SU-DHL-6 (cell line): ENCODE measurements around the gene HDAC10.

Source experiments
- H2AFZ ChIP-seq: fragments of 200-600 bp; sonication (generic); 2 replicates; pipeline ENCODE4 v1.6.1; 2014; ENCODE audit warnings: low read depth, mild to moderate bottlenecking, moderate library complexity, mixed read lengths, antibody characterized with exemption, low read length; ENCODE audit not compliant: severe bottlenecking
- H3F3A ChIP-seq: fragments of 200-600 bp; shearing (Covaris generic); 2 replicates; pipeline ENCODE4 v1.6.0; 2016; ENCODE audit warnings: antibody characterized with exemption, mild to moderate bottlenecking; ENCODE audit not compliant: insufficient read depth
- H3K27ac ChIP-seq: fragments of 200-600 bp; sonication (generic); 2 replicates; pipeline ENCODE4 v1.5.1; 2016; ENCODE audit warnings: low read depth, mild to moderate bottlenecking, low read length, moderate library complexity, mixed read lengths
- H3K27me3 ChIP-seq: fragments of 200-600 bp; sonication (generic), shearing (Covaris generic); 2 replicates; pipeline ENCODE4 v1.6.0; 2014; ENCODE audit warnings: mild to moderate bottlenecking, low read length
- H3K36me3 ChIP-seq: fragments of 200-600 bp; sonication (generic); 2 replicates; pipeline ENCODE4 v1.6.1; 2014; ENCODE audit warnings: mild to moderate bottlenecking, low read length, mixed read lengths
- H3K4me2 ChIP-seq: fragments of 300-600, 200-600 bp; shearing (Covaris generic), sonication (generic); 2 replicates; pipeline ENCODE4 v1.6.0; 2014; ENCODE audit warnings: low read length, low read depth, mild to moderate bottlenecking; ENCODE audit not compliant: poor library complexity, severe bottlenecking
- H3K4me3 ChIP-seq: fragments of 200-600 bp; sonication (generic); 2 replicates; pipeline ENCODE4 v1.5.1; 2014; ENCODE audit warnings: antibody characterized with exemption, low read length, mild to moderate bottlenecking, mixed read lengths; ENCODE audit not compliant: insufficient read depth, poor library complexity, severe bottlenecking
- H3K79me2 ChIP-seq: fragments of 200-600 bp; sonication (generic); 2 replicates; pipeline ENCODE4 v1.6.1; 2014; ENCODE audit warnings: mild to moderate bottlenecking, low read length, moderate library complexity; ENCODE audit not compliant: insufficient read depth
- H3K9ac ChIP-seq: fragments of 200-600 bp; sonication (generic); 2 replicates; pipeline ENCODE4 v1.7.0; 2014; ENCODE audit warnings: mild to moderate bottlenecking, low read length
- H3K9me2 ChIP-seq: fragments of 200-600 bp; sonication (generic); replicated peaks from 2 replicates; pipeline ENCODE4 v1.6.1; 2014; ENCODE audit warnings: low read length; ENCODE audit not compliant: insufficient read depth
- H3K9me3 ChIP-seq: fragments of 200-600 bp; sonication (generic); 2 replicates; pipeline ENCODE4 v1.6.1; 2014; ENCODE audit warnings: low read length, mixed read lengths; ENCODE audit not compliant: insufficient read depth
- H4K20me1 ChIP-seq: fragments of 200-600 bp; sonication (generic); 2 replicates; pipeline ENCODE4 v1.6.1; 2014; ENCODE audit warnings: low read depth, mild to moderate bottlenecking, antibody characterized with exemption, low read length, moderate library complexity, mixed read lengths
- EZH2phosphoT487 ChIP-seq: fragments of 200-600 bp; sonication (generic), shearing (Covaris generic); conservative IDR thresholded peaks from 2 replicates; pipeline ENCODE4 v1.6.1; 2018; ENCODE audit warnings: mild to moderate bottlenecking, antibody characterized with exemption, low read length, moderate library complexity, mixed read lengths
- TF ChIP-seq, protein P1 (sequence below): fragments of 200-600 bp; sonication (generic); IDR thresholded peaks from one replicate; pipeline ENCODE4 v1.5.1; 2017; ENCODE audit warnings: antibody characterized with exemption, mild to moderate bottlenecking, low read length, moderate library complexity; ENCODE audit not compliant: insufficient read depth, poor library complexity, severe bottlenecking

HDAC10 gene

DNA sequence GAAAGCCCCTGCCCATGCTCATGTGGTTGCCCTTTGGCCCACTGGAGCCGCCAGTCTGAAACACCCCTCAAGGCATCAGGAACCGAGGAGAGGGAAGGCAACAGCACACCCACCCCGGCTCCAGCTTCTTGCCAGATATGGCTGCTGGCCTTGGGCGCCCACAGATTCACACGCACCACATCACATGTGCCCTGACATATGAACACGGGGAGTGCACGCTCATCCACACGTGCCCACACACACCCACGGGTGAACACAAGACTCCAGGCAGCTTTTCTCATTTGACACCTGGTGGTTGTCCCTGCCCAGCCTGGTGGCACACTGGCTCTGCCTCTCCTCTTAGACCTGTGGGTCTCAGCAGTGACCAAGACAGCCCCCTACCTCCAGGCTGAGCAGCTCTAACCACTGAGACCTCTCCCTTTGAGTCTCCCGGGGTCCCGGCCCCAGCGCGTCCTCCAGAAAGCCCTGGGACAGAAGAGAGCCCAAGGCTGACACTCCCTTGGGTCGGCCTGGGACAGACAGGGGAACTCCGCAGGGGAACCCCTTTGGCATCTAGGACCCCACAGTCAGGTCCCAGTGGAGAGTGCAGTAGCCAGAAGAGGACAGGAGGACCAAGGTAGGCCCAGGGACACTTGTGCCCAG lies 13.2 kb upstream of the HDAC10 start:
- H3F3A ChIP-seq = no peaks in the 10 kb centered on the region
- H3K4me2 ChIP-seq = no peak overlapping the region
- TF ChIP-seq, protein P1, sequence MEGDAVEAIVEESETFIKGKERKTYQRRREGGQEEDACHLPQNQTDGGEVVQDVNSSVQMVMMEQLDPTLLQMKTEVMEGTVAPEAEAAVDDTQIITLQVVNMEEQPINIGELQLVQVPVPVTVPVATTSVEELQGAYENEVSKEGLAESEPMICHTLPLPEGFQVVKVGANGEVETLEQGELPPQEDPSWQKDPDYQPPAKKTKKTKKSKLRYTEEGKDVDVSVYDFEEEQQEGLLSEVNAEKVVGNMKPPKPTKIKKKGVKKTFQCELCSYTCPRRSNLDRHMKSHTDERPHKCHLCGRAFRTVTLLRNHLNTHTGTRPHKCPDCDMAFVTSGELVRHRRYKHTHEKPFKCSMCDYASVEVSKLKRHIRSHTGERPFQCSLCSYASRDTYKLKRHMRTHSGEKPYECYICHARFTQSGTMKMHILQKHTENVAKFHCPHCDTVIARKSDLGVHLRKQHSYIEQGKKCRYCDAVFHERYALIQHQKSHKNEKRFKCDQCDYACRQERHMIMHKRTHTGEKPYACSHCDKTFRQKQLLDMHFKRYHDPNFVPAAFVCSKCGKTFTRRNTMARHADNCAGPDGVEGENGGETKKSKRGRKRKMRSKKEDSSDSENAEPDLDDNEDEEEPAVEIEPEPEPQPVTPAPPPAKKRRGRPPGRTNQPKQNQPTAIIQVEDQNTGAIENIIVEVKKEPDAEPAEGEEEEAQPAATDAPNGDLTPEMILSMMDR = no peak
- TF ChIP-seq EZH2phosphoT487 = no peak
- no peaks in the 10 kb centered on the region for H3K36me3 ChIP-seq
- no peaks in the 10 kb centered on the region for H3K9me2 ChIP-seq
- no peaks in the 10 kb centered on the region for H3K9me3 ChIP-seq
- no peak overlapping the region for H3K9ac ChIP-seq
- H3K27ac ChIP-seq = no peak overlapping the region
- no peak overlapping the region for H3K4me3 ChIP-seq
- no peak overlapping the region for H2AFZ ChIP-seq
- H3K27me3 ChIP-seq = no peaks in the 10 kb centered on the region
- H3K79me2 ChIP-seq = no peaks in the 10 kb centered on the region
- H4K20me1 ChIP-seq = no peaks in the 10 kb centered on the region

DNA sequence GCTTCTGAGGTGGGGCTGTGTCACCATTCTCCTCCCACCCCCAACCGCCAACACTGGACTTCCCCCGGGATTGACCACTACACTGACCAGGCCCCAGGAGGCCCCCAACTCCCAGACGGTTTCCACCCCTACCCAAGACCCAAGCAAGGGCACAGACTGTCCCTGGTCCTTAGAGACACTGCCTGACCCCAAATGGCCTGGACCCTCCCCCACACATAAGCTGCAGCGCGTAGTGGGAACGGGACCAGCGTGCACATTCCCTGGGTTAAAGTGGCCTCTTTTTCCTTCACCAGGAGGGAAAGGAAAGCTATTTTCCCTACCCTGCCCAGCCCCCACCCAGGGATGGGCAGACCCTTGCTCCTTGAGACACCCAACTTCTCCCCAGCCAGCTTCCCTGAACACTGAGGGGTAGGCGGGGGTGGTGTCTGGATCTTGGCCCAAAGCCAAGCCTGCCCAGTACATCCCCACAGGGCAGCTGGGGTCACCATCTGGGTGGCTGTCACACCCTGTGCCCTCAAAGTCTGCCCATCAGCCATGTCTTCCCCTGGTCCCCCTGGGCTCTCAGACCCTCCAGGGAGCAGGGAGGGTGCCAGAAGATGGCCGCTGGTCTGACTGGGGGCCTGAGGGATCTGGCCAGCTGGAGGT lies 12.0 kb upstream of the HDAC10 start:
- H3K4me2 ChIP-seq = no peak overlapping the region
- H2AFZ ChIP-seq = no peak overlapping the region

DNA sequence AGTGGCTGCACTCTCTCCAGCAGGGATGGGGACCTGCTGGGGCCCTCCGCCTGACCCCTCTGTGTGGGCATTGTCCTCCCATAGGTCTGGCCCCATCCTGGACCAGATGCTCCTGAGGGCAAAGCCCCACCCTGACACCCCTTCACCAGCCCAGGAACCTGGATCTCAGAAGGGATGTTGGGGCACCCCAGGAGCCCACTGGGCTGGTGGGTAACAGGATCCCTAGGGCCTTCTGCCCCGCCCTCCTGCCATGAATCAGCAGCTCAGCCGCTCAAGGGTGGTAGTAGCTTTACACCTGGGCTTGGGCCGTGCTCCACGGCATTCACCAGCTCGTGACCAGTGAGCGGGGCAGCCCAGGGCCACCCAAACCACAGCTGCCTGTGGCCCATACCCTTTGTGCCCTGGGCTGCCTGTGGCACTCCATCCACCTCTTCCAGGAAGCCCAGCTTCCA lies 11.4 kb upstream of the HDAC10 start:
- H3K9me2 ChIP-seq = no peaks in the 10 kb centered on the region
- H3K27me3 ChIP-seq = no peaks in the 10 kb centered on the region
- no peaks in the 10 kb centered on the region for H3K79me2 ChIP-seq
- H4K20me1 ChIP-seq = no peaks in the 10 kb centered on the region
- no peaks in the 10 kb centered on the region for H3K36me3 ChIP-seq
- H3K9me3 ChIP-seq = no peaks in the 10 kb centered on the region
- H3K27ac ChIP-seq = no peak overlapping the region
- H3K4me3 ChIP-seq = no peak overlapping the region
- no peak overlapping the region for H3K4me2 ChIP-seq
- TF ChIP-seq, protein P1 = no peak
- no peak for TF ChIP-seq EZH2phosphoT487
- H2AFZ ChIP-seq = no peak overlapping the region
- no peak overlapping the region for H3K9ac ChIP-seq
- H3F3A ChIP-seq = no peaks in the 10 kb centered on the region

More for the DNA sequence above, 12.0 kb upstream of the HDAC10 start:
- H3K79me2 ChIP-seq = no peaks in the 10 kb centered on the region
- H3F3A ChIP-seq = no peaks in the 10 kb centered on the region
- no peak for TF ChIP-seq EZH2phosphoT487
- TF ChIP-seq, protein P1 = no peak
- no peaks in the 10 kb centered on the region for H3K27me3 ChIP-seq
- no peaks in the 10 kb centered on the region for H3K36me3 ChIP-seq
- H3K9me2 ChIP-seq = no peaks in the 10 kb centered on the region
- no peaks in the 10 kb centered on the region for H4K20me1 ChIP-seq
- no peak overlapping the region for H3K27ac ChIP-seq
- no peak overlapping the region for H3K9ac ChIP-seq
- H3K4me3 ChIP-seq = no peak overlapping the region
- no peaks in the 10 kb centered on the region for H3K9me3 ChIP-seq
